Astrocyte (in vitro differentiated cells and primary cell): ENCODE results near the gene PRDM8.

Source experiments
- EZH2 ChIP-seq: IDR thresholded peaks from 2 replicates; pipeline ENCODE4 v1.6.1; 2012; ENCODE audit warnings: mild to moderate bottlenecking, low read length, inconsistent platforms; ENCODE audit not compliant: insufficient read depth
- TF ChIP-seq, protein P1 (sequence below): IDR thresholded peaks from 2 replicates; pipeline ENCODE4 v1.5.1; 2011; ENCODE audit warnings: low read depth, mild to moderate bottlenecking, inconsistent platforms, low read length, moderate library complexity; ENCODE audit not compliant: insufficient read depth

DNA sequence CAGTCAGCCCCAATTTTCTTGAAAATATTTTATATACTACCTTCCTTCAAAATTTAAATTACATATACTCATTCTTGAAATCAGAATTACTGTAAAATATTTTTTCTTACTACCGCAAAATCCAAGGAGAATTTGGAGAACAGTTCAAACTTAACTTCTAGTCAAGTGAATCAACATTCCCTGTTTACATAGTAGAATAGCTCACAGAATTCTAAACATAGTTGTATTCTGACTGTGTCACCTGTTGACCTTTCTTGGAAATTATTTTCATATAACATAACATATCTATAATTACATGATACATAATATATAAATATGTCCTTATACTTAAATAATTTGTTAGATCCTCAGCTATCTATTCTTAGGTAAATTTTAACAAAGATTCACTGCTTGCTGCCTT lies 38.1 kb downstream of the PRDM8 start:
- TF ChIP-seq, protein P1, sequence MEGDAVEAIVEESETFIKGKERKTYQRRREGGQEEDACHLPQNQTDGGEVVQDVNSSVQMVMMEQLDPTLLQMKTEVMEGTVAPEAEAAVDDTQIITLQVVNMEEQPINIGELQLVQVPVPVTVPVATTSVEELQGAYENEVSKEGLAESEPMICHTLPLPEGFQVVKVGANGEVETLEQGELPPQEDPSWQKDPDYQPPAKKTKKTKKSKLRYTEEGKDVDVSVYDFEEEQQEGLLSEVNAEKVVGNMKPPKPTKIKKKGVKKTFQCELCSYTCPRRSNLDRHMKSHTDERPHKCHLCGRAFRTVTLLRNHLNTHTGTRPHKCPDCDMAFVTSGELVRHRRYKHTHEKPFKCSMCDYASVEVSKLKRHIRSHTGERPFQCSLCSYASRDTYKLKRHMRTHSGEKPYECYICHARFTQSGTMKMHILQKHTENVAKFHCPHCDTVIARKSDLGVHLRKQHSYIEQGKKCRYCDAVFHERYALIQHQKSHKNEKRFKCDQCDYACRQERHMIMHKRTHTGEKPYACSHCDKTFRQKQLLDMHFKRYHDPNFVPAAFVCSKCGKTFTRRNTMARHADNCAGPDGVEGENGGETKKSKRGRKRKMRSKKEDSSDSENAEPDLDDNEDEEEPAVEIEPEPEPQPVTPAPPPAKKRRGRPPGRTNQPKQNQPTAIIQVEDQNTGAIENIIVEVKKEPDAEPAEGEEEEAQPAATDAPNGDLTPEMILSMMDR, result no peak
- TF ChIP-seq EZH2, result no peak
